ENCODE results near the gene CACFD1. TPM values are rescaled to one million over a fixed set of nuclear protein-coding genes. Genes with fewer than 3 reads are reported as not detected.

The CACFD1 gene
- polyA plus RNA-seq, 2 donors = 7.0 to 7.9 TPM

DNA sequence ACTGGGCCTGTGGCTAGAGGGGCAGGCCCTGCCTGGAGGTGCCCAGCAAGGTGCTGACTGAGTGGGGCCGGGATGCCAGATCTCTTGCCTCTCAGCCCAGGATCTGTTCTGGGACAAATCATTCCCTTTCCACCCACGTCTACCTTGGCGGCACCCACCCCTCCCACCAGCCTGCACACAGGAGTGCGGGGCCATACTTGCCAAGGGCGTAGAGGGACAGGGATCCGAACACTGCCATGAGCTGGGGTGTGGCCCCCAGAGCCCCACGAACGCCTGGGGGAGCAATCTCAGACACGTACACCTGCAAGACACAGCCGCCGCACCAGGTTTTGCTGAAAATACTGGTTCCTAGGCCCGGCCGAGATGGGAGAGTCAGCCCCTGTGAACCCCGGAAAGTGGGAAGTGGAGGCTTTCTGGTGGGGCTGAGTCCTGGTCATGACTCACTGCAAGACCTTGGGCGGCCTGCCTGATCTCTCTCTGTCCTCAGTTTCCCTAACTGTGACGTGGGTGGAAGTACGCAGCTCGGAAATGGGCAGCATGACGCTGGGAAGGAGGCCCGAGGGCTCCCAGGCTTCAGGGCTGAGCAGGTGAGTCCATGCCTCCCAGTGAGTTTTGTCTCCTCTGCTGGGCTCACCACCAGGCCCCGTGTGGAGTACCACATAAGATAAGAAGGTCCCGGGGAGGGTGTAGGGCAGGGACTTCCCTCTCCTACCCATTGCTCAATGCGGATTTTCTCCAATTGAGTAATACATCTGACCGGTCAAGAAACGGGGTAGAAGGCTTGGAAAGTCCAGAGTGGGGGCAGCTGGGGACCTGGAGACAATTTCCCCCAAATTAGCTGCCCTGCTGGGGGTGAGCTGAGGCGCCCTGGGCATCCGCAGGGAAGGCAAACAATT lies 16.5 kb downstream of the CACFD1 start:
- Histone ChIP-seq H3K36me3 (ENCODE audit: control insufficient read depth in 2 of 2, insufficient read depth in 2 of 2, low read length in 1 of 2) (no peaks in the 10 kb centered on the region), H3K4me1 (ENCODE audit: control insufficient read depth in 2 of 2, insufficient read depth in 2 of 2, low read length in 1 of 2) (peaks cover 0 to 5% of the 10 kb centered on the region in 2 donors), H3K27ac (ENCODE audit: low read depth in 2 of 2, low read length in 1 of 2) (no peak overlapping the region), H3K4me3 (ENCODE audit: low read depth in 1 of 2, low read length in 2 of 2) (no peak overlapping the region), H3K27me3 (ENCODE audit: control insufficient read depth in 1 of 2, insufficient read depth in 2 of 2, low read length in 2 of 2) (no peaks in the 10 kb centered on the region), H3K9me3 (ENCODE audit: control insufficient read depth in 2 of 2, insufficient read depth in 1 of 2, low read depth in 1 of 2, low read length in 1 of 2) (no peaks in the 10 kb centered on the region)
- 79 to 86% methylated on average over 27 of the region's 27 CpGs for WGBS, 2 donors

DNA sequence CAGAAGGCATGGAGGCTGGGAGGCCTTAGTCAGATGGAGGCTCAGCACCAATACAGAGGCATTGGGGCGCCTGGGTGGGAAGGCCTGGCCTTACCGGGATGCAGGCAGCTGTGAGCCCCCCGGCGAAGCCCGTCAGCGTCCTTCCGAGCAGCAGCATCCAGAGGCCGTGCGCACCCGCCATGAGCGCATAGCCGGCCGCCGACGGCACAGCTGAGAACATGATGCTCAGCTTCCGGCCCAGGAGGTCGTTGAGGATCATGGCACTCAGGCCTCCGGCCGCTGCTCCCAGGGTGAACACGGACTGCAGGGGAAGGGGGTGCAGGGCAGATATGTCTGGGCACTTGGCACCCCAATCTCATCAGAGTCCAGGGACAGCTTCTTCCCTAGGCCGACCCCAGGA lies 17.2 kb downstream of the CACFD1 start:
- Histone ChIP-seq H3K27me3 (ENCODE audit: control insufficient read depth in 1 of 2, insufficient read depth in 2 of 2, low read length in 2 of 2) (no peaks in the 10 kb centered on the region), H3K27ac (ENCODE audit: low read depth in 2 of 2, low read length in 1 of 2) (no peak overlapping the region), H3K4me3 (ENCODE audit: low read depth in 1 of 2, low read length in 2 of 2) (no peak overlapping the region), H3K36me3 (ENCODE audit: control insufficient read depth in 2 of 2, insufficient read depth in 2 of 2, low read length in 1 of 2) (no peaks in the 10 kb centered on the region), H3K9me3 (ENCODE audit: control insufficient read depth in 2 of 2, insufficient read depth in 1 of 2, low read depth in 1 of 2, low read length in 1 of 2) (no peaks in the 10 kb centered on the region), H3K4me1 (ENCODE audit: control insufficient read depth in 2 of 2, insufficient read depth in 2 of 2, low read length in 1 of 2) (peaks cover 0 to 5% of the 10 kb centered on the region in 2 donors)
- WGBS, 2 donors = 93 to 94% methylated on average over 20 to 21 of the region's 21 CpGs

DNA sequence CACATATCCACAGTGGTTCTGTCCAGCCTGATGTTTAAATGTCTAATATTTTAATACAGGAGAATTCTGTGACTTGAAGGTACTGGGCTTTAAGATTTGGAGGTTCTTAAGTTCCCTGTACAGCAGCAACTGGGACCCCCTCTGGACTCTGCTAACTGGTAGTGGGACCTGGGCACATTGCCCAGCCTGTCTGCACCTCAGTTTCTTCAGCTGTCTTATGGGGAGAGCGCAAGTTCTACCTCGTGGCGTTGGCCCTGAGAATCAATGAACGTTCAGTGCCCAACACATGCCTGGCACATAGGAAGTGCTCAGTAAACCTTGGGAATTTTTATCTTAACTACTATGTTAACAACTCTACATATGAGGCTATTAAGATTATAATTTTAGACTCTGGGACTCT lies 17.7 kb downstream of the CACFD1 start:
- WGBS, 2 donors = 83 to 86% methylated on average over 4 of the region's 4 CpGs
- Histone ChIP-seq H3K9me3 (ENCODE audit: control insufficient read depth in 2 of 2, insufficient read depth in 1 of 2, low read depth in 1 of 2, low read length in 1 of 2) (no peaks in the 10 kb centered on the region), H3K27me3 (ENCODE audit: control insufficient read depth in 1 of 2, insufficient read depth in 2 of 2, low read length in 2 of 2) (no peaks in the 10 kb centered on the region), H3K4me3 (ENCODE audit: low read depth in 1 of 2, low read length in 2 of 2) (no peak overlapping the region), H3K4me1 (ENCODE audit: control insufficient read depth in 2 of 2, insufficient read depth in 2 of 2, low read length in 1 of 2) (peaks cover 0 to 5% of the 10 kb centered on the region in 2 donors), H3K27ac (ENCODE audit: low read depth in 2 of 2, low read length in 1 of 2) (no peak overlapping the region), H3K36me3 (ENCODE audit: control insufficient read depth in 2 of 2, insufficient read depth in 2 of 2, low read length in 1 of 2) (no peaks in the 10 kb centered on the region)

DNA sequence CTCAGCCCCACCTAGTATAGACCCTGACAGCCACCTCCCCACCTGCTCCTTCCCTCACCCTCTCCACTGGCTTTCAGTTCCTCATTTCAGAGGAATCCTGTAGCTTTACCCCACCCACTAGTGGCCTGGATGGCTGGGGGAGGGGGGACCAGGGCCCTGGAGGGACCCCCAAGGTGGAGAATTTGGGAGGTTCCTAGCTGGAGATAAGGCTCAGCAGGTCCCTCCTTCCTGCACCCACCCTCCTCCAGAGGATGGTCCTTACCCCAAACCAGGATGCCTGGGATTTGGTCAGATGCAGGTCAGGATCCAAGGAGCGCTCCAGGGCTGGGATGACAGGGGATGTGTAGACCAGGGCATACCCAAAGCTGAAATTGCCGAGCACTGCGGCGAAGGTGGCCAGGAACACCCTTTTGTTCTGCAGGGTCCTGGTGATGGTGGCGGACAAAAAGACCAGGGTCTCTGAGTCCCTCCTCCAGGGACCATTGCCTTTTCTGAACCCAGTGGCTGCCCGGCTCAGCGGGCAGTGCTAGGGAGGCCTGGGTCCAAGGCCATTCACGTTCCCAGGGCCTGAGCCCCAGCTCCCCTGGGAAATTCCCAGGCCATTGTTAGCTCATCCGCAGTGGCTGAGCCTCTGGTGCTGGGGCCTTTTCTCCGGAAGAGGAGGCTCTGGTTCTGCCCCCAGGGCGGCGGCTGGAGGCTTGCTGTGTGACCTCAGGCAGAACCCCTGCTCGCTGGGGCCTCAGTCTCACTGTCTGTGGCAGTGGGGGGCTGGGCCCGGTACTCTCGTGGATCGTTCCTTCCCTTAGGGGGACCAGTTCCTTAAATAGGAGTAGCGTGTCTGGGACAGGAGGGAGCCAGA lies 18.4 kb downstream of the CACFD1 start:
- Histone ChIP-seq H3K4me1 (ENCODE audit: control insufficient read depth in 2 of 2, insufficient read depth in 2 of 2, low read length in 1 of 2) (peaks cover 0 to 5% of the 10 kb centered on the region in 2 donors), H3K4me3 (ENCODE audit: low read depth in 1 of 2, low read length in 2 of 2) (peak overlapping the region; percentile 43 to 51), H3K27me3 (ENCODE audit: control insufficient read depth in 1 of 2, insufficient read depth in 2 of 2, low read length in 2 of 2) (no peaks in the 10 kb centered on the region), H3K9me3 (ENCODE audit: control insufficient read depth in 2 of 2, insufficient read depth in 1 of 2, low read depth in 1 of 2, low read length in 1 of 2) (no peaks in the 10 kb centered on the region), H3K27ac (ENCODE audit: low read depth in 2 of 2, low read length in 1 of 2) (peak overlapping the region in 1 of 2 donors; percentile 27), H3K36me3 (ENCODE audit: control insufficient read depth in 2 of 2, insufficient read depth in 2 of 2, low read length in 1 of 2) (no peaks in the 10 kb centered on the region)
- WGBS, 2 donors = 32 to 34% methylated on average over 17 of the region's 17 CpGs

DNA sequence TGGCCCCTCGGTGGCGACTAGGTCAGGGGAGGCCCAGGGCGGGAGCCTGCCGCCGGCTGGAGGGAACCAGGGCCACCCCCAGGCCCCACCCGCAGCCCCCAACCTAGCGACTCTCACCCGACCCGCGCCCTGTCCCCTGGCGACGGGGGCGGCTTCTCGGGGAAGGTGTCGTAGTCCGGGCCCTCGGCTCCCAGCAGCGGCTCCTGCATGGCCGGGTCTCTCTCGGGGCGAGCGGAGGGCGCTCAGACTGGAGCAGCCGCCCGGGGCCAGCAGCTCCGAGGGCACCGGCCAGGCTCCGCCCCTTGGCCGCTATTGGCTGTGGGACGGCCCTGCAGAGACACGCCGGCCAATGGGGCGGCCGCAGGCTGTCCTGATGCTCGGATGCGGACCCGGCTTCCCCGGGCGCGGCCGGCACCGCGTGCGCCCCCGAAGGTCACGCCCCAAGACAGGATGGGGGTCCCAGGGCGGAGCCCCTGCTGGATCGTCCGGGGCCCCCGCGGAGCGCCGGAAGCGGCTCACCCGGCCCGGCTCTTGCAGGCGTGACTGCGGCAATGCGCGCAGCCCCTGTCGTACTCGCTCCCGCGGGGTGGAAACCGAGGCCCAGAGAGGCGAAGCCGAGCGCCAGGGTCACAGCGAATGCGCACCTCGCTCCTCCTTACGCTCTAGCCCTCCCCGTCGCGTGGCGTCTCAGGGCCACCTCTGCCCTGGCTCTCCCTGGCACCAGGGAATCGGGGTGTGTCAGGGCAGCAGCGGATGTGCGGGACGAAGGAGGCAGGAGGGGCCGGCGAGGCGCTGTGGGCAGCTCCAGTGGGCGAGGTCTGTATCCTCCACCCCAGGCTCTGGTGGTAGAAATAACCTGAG lies 19.3 kb downstream of the CACFD1 start, which contains the start of gene SLC2A6:
Gene SLC2A6, minus strand, starts transcription at position 249 of the 861 bp plus-strand sequence. Its CDS starts 40 bp downstream, at position 209.
- Histone ChIP-seq H3K4me1 (ENCODE audit: control insufficient read depth in 2 of 2, insufficient read depth in 2 of 2, low read length in 1 of 2) (peaks cover 0 to 5% of the 10 kb centered on the region in 2 donors), H3K4me3 (ENCODE audit: low read depth in 1 of 2, low read length in 2 of 2) (peak within 1 kb of the TSS; percentile 43 to 51), H3K36me3 (ENCODE audit: control insufficient read depth in 2 of 2, insufficient read depth in 2 of 2, low read length in 1 of 2) (no peaks in the 10 kb centered on the region), H3K27ac (ENCODE audit: low read depth in 2 of 2, low read length in 1 of 2) (peak within 1 kb of the TSS in 1 of 2 donors; percentile 27), H3K9me3 (ENCODE audit: control insufficient read depth in 2 of 2, insufficient read depth in 1 of 2, low read depth in 1 of 2, low read length in 1 of 2) (no peaks in the 10 kb centered on the region), H3K27me3 (ENCODE audit: control insufficient read depth in 1 of 2, insufficient read depth in 2 of 2, low read length in 2 of 2) (no peaks in the 10 kb centered on the region)
- 1% methylated on average over 56 to 84 of the region's 84 CpGs for WGBS, 2 donors

DNA sequence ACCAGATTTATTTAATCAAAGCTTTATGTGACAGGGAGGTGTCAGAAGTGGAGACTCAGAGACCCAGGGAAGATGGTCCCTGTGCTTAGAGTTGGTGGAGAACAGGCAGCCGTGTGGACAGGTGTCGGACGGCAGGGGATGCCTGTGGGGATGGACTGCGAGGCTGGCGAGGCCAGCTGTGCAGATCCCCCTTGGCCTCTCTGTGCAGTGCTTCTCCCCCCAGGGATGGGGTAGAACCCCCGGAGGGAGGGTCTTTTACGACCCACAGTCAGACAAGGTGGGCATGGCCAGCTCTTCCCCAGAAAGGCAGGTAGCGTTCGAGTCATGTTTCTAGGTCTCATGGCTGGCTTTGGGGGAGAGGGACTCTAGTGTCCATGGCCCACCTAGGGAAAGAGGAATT lies 23.8 kb downstream of the CACFD1 start:
- H3K36me3 ChIP-seq (ENCODE audit: control insufficient read depth in 2 of 2, insufficient read depth in 2 of 2, low read length in 1 of 2) = no peaks in the 10 kb centered on the region
- no peaks in the 10 kb centered on the region for H3K27me3 ChIP-seq (ENCODE audit: control insufficient read depth in 1 of 2, insufficient read depth in 2 of 2, low read length in 2 of 2)
- H3K9me3 ChIP-seq (ENCODE audit: control insufficient read depth in 2 of 2, insufficient read depth in 1 of 2, low read depth in 1 of 2, low read length in 1 of 2) = no peaks in the 10 kb centered on the region
- no peak overlapping the region for H3K27ac ChIP-seq (ENCODE audit: low read depth in 2 of 2, low read length in 1 of 2)
- peaks cover 0 to 5% of the 10 kb centered on the region in 2 donors for H3K4me1 ChIP-seq (ENCODE audit: control insufficient read depth in 2 of 2, insufficient read depth in 2 of 2, low read length in 1 of 2)
- no peak overlapping the region for H3K4me3 ChIP-seq (ENCODE audit: low read depth in 1 of 2, low read length in 2 of 2)
- WGBS, 2 donors = 87 to 89% methylated on average over 9 of the region's 9 CpGs

DNA sequence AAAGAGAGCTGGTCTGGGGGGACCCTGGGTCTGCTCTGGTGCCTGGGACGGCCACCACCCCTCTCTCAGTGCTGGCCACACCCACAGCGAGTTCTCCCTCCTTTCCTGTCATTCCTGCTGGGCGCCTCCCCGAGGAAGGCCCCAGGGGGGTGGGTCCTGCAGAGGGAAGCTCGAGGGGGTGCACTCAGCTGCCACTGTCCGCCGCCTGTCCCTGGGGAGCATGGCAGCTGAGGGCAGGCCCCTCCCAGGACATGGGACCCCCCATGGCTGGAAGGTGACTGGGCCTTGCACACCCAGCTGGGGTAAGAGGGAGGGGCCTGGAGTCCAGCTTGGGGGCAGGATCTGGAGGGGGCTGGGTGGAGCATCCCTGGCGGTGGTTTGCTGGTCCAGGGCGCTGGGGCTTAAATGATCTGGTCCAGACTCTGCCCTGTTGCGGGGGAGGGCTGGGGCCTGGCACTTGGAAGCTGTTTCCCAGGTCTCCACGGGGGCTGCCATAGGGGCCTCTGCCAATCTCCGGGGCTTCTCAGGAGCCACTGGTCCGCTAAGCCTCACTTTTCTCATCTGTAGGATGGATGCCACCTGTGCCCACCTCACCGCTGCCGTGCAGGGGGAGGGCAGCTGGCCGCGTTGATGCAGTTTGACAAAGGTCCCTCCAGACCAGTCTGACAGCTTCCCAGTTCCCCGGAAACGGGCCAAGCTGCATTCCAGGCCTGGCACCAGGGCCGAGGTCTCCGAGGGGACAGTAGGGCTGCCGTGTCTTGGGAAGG lies 25.1 kb downstream of the CACFD1 start:
- Histone ChIP-seq H3K4me3 (ENCODE audit: low read depth in 1 of 2, low read length in 2 of 2) (no peak overlapping the region), H3K27ac (ENCODE audit: low read depth in 2 of 2, low read length in 1 of 2) (no peak overlapping the region), H3K36me3 (ENCODE audit: control insufficient read depth in 2 of 2, insufficient read depth in 2 of 2, low read length in 1 of 2) (no peaks in the 10 kb centered on the region), H3K9me3 (ENCODE audit: control insufficient read depth in 2 of 2, insufficient read depth in 1 of 2, low read depth in 1 of 2, low read length in 1 of 2) (no peaks in the 10 kb centered on the region), H3K27me3 (ENCODE audit: control insufficient read depth in 1 of 2, insufficient read depth in 2 of 2, low read length in 2 of 2) (no peaks in the 10 kb centered on the region), H3K4me1 (ENCODE audit: control insufficient read depth in 2 of 2, insufficient read depth in 2 of 2, low read length in 1 of 2) (no peaks in the 10 kb centered on the region)
- WGBS, 2 donors = 49 to 56% methylated on average over 22 of the region's 22 CpGs

DNA sequence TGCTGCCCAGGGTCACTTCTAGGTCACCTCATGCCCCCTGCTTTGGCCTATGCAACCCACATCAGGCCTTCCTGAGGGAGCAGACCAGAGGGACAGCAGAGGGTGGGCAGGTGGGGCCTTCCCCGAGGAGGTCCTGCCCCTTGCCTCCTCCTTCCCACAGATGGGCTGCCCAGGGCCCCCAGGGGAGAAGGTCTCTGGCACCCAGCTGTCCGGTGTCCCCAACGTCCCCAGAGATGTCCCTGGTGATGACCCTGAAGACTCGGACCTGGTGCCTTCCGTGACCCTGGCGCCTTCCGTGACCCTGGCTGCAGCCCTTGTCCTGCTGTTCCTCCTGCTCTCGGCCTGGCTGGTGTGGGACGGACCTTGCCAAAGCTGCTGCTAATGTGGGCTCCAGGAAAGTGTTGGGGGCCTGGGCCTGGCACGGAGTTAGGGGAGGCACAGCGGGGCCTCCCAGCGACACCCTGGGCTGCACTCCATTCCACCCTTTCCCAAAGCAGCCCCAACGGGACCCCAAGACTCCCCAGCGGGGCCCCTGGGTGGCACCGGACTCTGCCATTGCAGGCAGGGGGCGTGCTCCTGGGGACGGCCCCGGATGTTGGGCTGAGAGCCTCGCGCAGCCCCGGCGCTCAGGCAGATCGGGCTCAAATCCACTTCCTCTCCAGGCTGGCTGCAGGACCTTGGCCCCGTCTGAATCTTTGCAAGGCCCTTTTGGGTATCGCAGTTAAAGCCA lies 25.9 kb downstream of the CACFD1 start:
- no peak overlapping the region for H3K4me3 ChIP-seq (ENCODE audit: low read depth in 1 of 2, low read length in 2 of 2)
- H3K4me1 ChIP-seq (ENCODE audit: control insufficient read depth in 2 of 2, insufficient read depth in 2 of 2, low read length in 1 of 2) = no peaks in the 10 kb centered on the region
- 54 to 59% methylated on average over 23 to 25 of the region's 25 CpGs for WGBS, 2 donors
- H3K9me3 ChIP-seq (ENCODE audit: control insufficient read depth in 2 of 2, insufficient read depth in 1 of 2, low read depth in 1 of 2, low read length in 1 of 2) = no peaks in the 10 kb centered on the region
- H3K27ac ChIP-seq (ENCODE audit: low read depth in 2 of 2, low read length in 1 of 2) = no peak overlapping the region
- H3K27me3 ChIP-seq (ENCODE audit: control insufficient read depth in 1 of 2, insufficient read depth in 2 of 2, low read length in 2 of 2) = no peaks in the 10 kb centered on the region
- no peaks in the 10 kb centered on the region for H3K36me3 ChIP-seq (ENCODE audit: control insufficient read depth in 2 of 2, insufficient read depth in 2 of 2, low read length in 1 of 2)

All from esophagus (tissue), 2 donors.